ENCODE results near the gene ARNT2. TPM values are rescaled to one million over a fixed set of nuclear protein-coding genes. Genes with fewer than 3 reads are reported as not detected.
"Not testable (repeated sequence)": the region's sequence is repeated elsewhere in the genome, so short reads cannot be mapped to it uniquely, and the experiment has no call there.

ARNT2 gene
- total RNA-seq, 1 donor from 2014 or later: 72.4 TPM

DNA sequence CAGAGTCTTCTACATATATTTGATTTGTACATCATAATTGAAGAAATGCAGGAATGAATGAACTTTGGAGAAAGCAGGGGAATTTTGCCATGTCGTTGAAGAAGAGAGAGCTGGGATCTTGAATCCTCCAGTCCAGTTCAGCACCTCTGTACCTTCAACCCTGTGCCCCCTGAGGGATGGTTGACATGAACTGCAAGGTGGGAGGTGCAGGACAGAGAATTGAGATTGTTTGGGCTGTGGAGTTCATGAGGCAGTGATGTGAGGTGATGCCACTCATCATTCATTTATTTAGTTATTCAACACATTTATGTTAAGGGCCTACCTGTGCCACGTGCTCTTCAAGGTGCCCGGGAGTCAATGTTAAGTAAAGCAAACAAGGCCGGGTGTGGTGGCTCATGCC, 104.6 kb downstream of the ARNT2 start:
- Mint-ChIP-seq H3K27ac (ENCODE audit: unreplicated experiment) (no peak overlapping the region), H3K36me3 (ENCODE audit: unreplicated experiment) (peaks cover 26% of the 10 kb centered on the region), H3K4me3 (ENCODE audit: unreplicated experiment) (no peak overlapping the region), H3K9me3 (ENCODE audit: unreplicated experiment) (peaks cover 8% of the 10 kb centered on the region), H3K27me3 (ENCODE audit: unreplicated experiment) (no peaks in the 10 kb centered on the region), H3K4me1 (ENCODE audit: unreplicated experiment) (peaks cover 22% of the 10 kb centered on the region)
- TF ChIP-seq, protein P1, sequence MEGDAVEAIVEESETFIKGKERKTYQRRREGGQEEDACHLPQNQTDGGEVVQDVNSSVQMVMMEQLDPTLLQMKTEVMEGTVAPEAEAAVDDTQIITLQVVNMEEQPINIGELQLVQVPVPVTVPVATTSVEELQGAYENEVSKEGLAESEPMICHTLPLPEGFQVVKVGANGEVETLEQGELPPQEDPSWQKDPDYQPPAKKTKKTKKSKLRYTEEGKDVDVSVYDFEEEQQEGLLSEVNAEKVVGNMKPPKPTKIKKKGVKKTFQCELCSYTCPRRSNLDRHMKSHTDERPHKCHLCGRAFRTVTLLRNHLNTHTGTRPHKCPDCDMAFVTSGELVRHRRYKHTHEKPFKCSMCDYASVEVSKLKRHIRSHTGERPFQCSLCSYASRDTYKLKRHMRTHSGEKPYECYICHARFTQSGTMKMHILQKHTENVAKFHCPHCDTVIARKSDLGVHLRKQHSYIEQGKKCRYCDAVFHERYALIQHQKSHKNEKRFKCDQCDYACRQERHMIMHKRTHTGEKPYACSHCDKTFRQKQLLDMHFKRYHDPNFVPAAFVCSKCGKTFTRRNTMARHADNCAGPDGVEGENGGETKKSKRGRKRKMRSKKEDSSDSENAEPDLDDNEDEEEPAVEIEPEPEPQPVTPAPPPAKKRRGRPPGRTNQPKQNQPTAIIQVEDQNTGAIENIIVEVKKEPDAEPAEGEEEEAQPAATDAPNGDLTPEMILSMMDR (IDR thresholded peaks at IDR 0.05): no peak
- no peak for DNase-seq (ENCODE audit: extremely low spot score, unreplicated experiment)

- no peak for DNase-seq (ENCODE audit: extremely low spot score, unreplicated experiment)
- peaks cover 8% of the 10 kb centered on the region for H3K9me3 Mint-ChIP-seq (ENCODE audit: unreplicated experiment)
- peaks cover 26% of the 10 kb centered on the region for H3K4me1 Mint-ChIP-seq (ENCODE audit: unreplicated experiment)
- H3K4me3 Mint-ChIP-seq (ENCODE audit: unreplicated experiment): no peak overlapping the region
- no peaks in the 10 kb centered on the region for H3K27me3 Mint-ChIP-seq (ENCODE audit: unreplicated experiment)
- H3K27ac Mint-ChIP-seq (ENCODE audit: unreplicated experiment): peak overlapping the region; percentile 17
- peaks cover 35% of the 10 kb centered on the region for H3K36me3 Mint-ChIP-seq (ENCODE audit: unreplicated experiment)
- TF ChIP-seq, protein P1 (IDR thresholded peaks at IDR 0.05): no peak
Measured at GRCh38 chr15:80509800-80510199, 105.6 kb downstream of the ARNT2 start.

DNA sequence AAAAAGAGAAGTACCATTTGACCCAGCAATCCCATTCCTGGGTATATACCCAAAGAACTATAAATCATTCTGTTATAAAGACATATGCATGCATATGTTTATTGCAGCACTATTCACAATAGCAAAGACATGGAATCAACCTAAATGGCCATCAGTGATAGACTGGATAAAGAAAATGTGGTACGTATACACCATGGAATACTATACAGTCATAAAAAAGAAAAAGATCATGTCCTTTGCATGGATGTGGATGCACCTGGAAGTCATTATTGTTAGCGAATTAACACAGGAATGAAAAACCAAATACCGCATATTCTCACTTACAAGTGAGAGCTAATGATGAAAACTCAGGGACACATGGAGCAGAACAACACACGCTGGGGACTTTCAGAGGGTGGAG, 106.8 kb downstream of the ARNT2 start:
- not testable (repeated sequence) for H3K27ac Mint-ChIP-seq (ENCODE audit: unreplicated experiment); DNase-seq (ENCODE audit: extremely low spot score, unreplicated experiment); H3K27me3 Mint-ChIP-seq (ENCODE audit: unreplicated experiment); H3K4me3 Mint-ChIP-seq (ENCODE audit: unreplicated experiment)
- H3K9me3 Mint-ChIP-seq (ENCODE audit: unreplicated experiment): peaks cover 11% of the 10 kb centered on the region
- peaks cover 31% of the 10 kb centered on the region for H3K4me1 Mint-ChIP-seq (ENCODE audit: unreplicated experiment)
- H3K36me3 Mint-ChIP-seq (ENCODE audit: unreplicated experiment): peaks cover 45% of the 10 kb centered on the region

DNA sequence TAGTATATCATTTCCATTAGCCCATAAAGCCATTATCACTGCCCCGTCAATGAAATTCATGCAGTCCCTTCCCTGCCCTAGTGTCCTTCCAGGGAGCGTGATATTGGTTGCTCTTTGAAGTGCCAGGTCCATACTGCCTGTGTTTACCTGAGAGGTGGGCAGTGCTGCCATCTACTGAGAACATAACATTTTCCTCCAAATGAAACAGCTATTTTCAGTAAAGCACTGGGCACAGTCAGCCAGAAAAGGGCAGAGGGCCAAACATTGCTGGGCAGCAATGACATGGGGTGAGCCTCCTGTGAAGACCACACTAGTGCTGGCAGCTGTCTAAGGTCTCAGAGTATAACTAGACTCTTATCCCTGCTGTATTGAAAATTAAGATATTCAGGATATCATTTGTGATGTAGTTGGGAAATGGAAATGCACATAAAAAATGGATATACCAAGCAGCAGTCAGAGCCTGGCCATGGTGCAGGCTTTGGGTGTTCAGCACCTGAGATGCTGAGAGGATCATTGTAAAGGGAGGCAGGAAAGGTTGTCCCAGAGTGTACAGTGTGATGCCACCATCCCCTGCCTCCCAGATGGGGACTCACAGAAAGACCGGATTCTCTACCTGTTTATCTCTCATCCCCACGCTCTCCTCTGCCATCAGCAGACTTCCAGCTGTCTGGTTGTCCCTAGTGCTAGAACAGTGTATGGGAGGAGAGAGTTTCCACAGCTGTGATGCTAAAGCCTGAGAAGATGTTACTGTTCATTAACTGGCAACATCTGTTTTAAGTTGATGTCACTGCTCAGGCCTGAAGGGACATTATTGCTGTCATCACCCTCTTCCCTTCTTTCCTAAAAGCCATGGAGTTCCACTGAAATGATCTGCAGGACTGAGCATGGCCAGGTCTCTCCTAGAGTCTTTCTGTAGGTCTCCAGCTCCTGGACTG, 108.8 kb downstream of the ARNT2 start:
- Mint-ChIP-seq H3K4me1 (ENCODE audit: unreplicated experiment) (peaks cover 31% of the 10 kb centered on the region), H3K27me3 (ENCODE audit: unreplicated experiment) (no peaks in the 10 kb centered on the region), H3K9me3 (ENCODE audit: unreplicated experiment) (peaks cover 29% of the 10 kb centered on the region), H3K27ac (ENCODE audit: unreplicated experiment) (peak overlapping the region; percentile 46), H3K4me3 (ENCODE audit: unreplicated experiment) (no peak overlapping the region), H3K36me3 (ENCODE audit: unreplicated experiment) (peaks cover 62% of the 10 kb centered on the region)
- DNase-seq (ENCODE audit: extremely low spot score, unreplicated experiment): no peak
- TF ChIP-seq, protein P1 (IDR thresholded peaks at IDR 0.05): peak; percentile 48

GRCh38 chr15:80514071-80514780, 110.0 kb downstream of the ARNT2 start:
- TF ChIP-seq, protein P1 (IDR thresholded peaks at IDR 0.05): no peak

More at GRCh38 chr15:80514071-80514780, 110.0 kb downstream of the ARNT2 start:
- Mint-ChIP-seq H3K4me1 (ENCODE audit: unreplicated experiment) (peaks cover 31% of the 10 kb centered on the region), H3K4me3 (ENCODE audit: unreplicated experiment) (no peak overlapping the region), H3K36me3 (ENCODE audit: unreplicated experiment) (peaks cover 69% of the 10 kb centered on the region), H3K27ac (ENCODE audit: unreplicated experiment) (peak overlapping the region; percentile 7), H3K27me3 (ENCODE audit: unreplicated experiment) (no peaks in the 10 kb centered on the region), H3K9me3 (ENCODE audit: unreplicated experiment) (peaks cover 29% of the 10 kb centered on the region)
- DNase-seq (ENCODE audit: extremely low spot score, unreplicated experiment): no peak
